IMR-90 (cell line): ENCODE measurements around the gene PPP5C. TPM values are rescaled to one million over a fixed set of nuclear protein-coding genes. Genes with fewer than 3 reads are reported as not detected.

Source experiments
- ATAC-seq: fragments of 200-7000 bp; cut with Tn5 transposase; 2 replicates; pipeline ENCODE4 v1.9.1; 2020; ENCODE audit warnings: low read depth, mild to moderate bottlenecking, moderate library complexity
- BruUV-seq: library from RNA; stranded (reverse); fragments of 400-500 nt; replicated peaks from 2 replicates; lab custom pipeline; 2021; lab: Mats Ljungman, UMichigan
- CTCF ChIA-PET: fragments of 300-600 bp; formaldehyde crosslinking; extraction: SDS; loops from one replicate; lab custom pipeline; 2021; ENCODE audit warnings: antibody characterized with exemption; lab: Yijun Ruan, JAX
- POLR2A ChIA-PET: fragments of 300-600 bp; sonication (Branson Sonifier 250); formaldehyde crosslinking; loops from one replicate; lab custom pipeline; 2022; ENCODE audit warnings: antibody characterized with exemption; ENCODE audit not compliant: unreplicated experiment; lab: Charles Lee
- DNase-seq: peaks from one replicate; pipeline ENCODE4 v3.0.0; 2013
- H2AFZ ChIP-seq: replicated peaks from 2 replicates; pipeline ENCODE3; 2013; ENCODE audit warnings: low read length, mild to moderate bottlenecking; ENCODE audit not compliant: poor library complexity
- H2AK5ac ChIP-seq: 2 replicates; pipeline ENCODE4 v1.6.1; 2013; ENCODE audit warnings: low read depth, low read length, inconsistent platforms
- H2AK9ac ChIP-seq: replicated peaks from 2 replicates; pipeline ENCODE3; 2013; ENCODE audit warnings: mild to moderate bottlenecking, low read depth, low read length, moderate library complexity; ENCODE audit not compliant: poor library complexity
- H2BK120ac ChIP-seq: 2 replicates; pipeline ENCODE4 v1.6.1; 2013; ENCODE audit warnings: low read depth, low read length, inconsistent platforms
- H2BK15ac ChIP-seq: 3 replicates; pipeline ENCODE4 v1.6.1; 2013; ENCODE audit warnings: low read depth, low read length, inconsistent platforms
- H2BK20ac ChIP-seq: 2 replicates; pipeline ENCODE4 v1.6.1; 2013; ENCODE audit warnings: low read depth, mild to moderate bottlenecking, inconsistent platforms, low read length, moderate library complexity
- H2BK5ac ChIP-seq: 2 replicates; pipeline ENCODE4 v1.6.1; 2013; ENCODE audit warnings: mild to moderate bottlenecking, low read depth, low read length, inconsistent platforms; ENCODE audit not compliant: poor library complexity, severe bottlenecking
- H3K14ac ChIP-seq: replicated peaks from 2 replicates; pipeline ENCODE4 v1.6.1; 2013; ENCODE audit warnings: low read depth, low read length, inconsistent platforms
- H3K18ac ChIP-seq: 2 replicates; pipeline ENCODE4 v1.6.1; 2013; ENCODE audit warnings: low read depth, low read length, control low read depth
- H3K23ac ChIP-seq: 2 replicates; pipeline ENCODE4 v1.6.1; 2013; ENCODE audit warnings: low read depth, low read length, inconsistent platforms
- H3K27ac ChIP-seq: 2 replicates; pipeline ENCODE4 v1.5.1; 2013; ENCODE audit warnings: mild to moderate bottlenecking, control low read depth, low read length; ENCODE audit not compliant: insufficient read depth
- H3K27me3 ChIP-seq: 2 replicates; pipeline ENCODE4 v1.6.1; 2013; ENCODE audit warnings: low read length; ENCODE audit not compliant: control insufficient read depth, insufficient read depth
- H3K36me3 ChIP-seq: 2 replicates; pipeline ENCODE4 v1.6.1; 2013; ENCODE audit warnings: low read length, mixed read lengths; ENCODE audit not compliant: control insufficient read depth, insufficient read depth
- H3K4ac ChIP-seq: 2 replicates; pipeline ENCODE4 v1.6.1; 2013; ENCODE audit warnings: low read depth, low read length, inconsistent platforms
- H3K4me1 ChIP-seq: 2 replicates; pipeline ENCODE4 v1.6.1; 2013; ENCODE audit warnings: low read length, mixed read lengths; ENCODE audit not compliant: control insufficient read depth, insufficient read depth
- H3K4me2 ChIP-seq: 2 replicates; pipeline ENCODE4 v1.6.1; 2013; ENCODE audit warnings: low read depth, mild to moderate bottlenecking, control low read depth, low read length, moderate library complexity
- H3K4me3 ChIP-seq: 2 replicates; pipeline ENCODE4 v1.5.1; 2013; ENCODE audit warnings: low read depth, mild to moderate bottlenecking, control low read depth, low read length, moderate library complexity; ENCODE audit not compliant: insufficient read depth
- H3K56ac ChIP-seq: 2 replicates; pipeline ENCODE4 v1.6.1; 2013; ENCODE audit warnings: low read length, inconsistent platforms; ENCODE audit not compliant: insufficient read depth; ENCODE audit errors: extremely low read depth
- H3K79me1 ChIP-seq, 2 experiments: 2 replicates each; pipeline ENCODE4 v1.6.1; 2013; ENCODE audit warnings: low read length in 2 of 2, inconsistent platforms in 1 of 2, low read depth in 1 of 2
- H3K9ac ChIP-seq: 2 replicates; pipeline ENCODE4 v1.6.1; 2013; ENCODE audit warnings: low read depth, low read length, control low read depth
- H3K9me1 ChIP-seq: 2 replicates; pipeline ENCODE4 v1.6.1; 2013; ENCODE audit warnings: low read length, inconsistent platforms; ENCODE audit not compliant: insufficient read depth
- H3K9me3 ChIP-seq: 2 replicates; pipeline ENCODE4 v1.6.1; 2013; ENCODE audit warnings: low read length; ENCODE audit not compliant: control insufficient read depth, insufficient read depth
- H4K20me1 ChIP-seq: 2 replicates; pipeline ENCODE4 v1.6.1; 2013; ENCODE audit warnings: low read length, inconsistent platforms; ENCODE audit not compliant: insufficient read depth
- H4K5ac ChIP-seq: 2 replicates; pipeline ENCODE4 v1.6.1; 2013; ENCODE audit warnings: mild to moderate bottlenecking, low read depth, low read length, control low read depth
- H4K8ac ChIP-seq, 2 experiments: 2 replicates each; pipeline ENCODE4 v1.6.1; 2013; ENCODE audit warnings: low read depth in 2 of 2, low read length in 2 of 2, control low read depth in 1 of 2, inconsistent platforms in 1 of 2
- H4K91ac ChIP-seq: 2 replicates; pipeline ENCODE4 v1.6.1; 2013; ENCODE audit warnings: low read depth, low read length, inconsistent platforms; ENCODE audit not compliant: insufficient read depth
- CEBPB ChIP-seq: IDR thresholded peaks from 2 replicates; pipeline ENCODE4 v1.6.1; 2012; ENCODE audit warnings: low read depth, low read length, improper control_type of control experiment
- RFX5 ChIP-seq: IDR thresholded peaks from 2 replicates; pipeline ENCODE4 v1.8.0; 2012; ENCODE audit warnings: low read depth, mild to moderate bottlenecking, low read length, moderate library complexity
- USF2 ChIP-seq: fragments of 150-350 bp; IDR thresholded peaks from 2 replicates; pipeline ENCODE4 v1.6.1; 2017; ENCODE audit warnings: mild to moderate bottlenecking, antibody characterized with exemption, low read length, low read depth
- WGBS, 2 experiments: methylation state at CpG; one replicate each; pipeline versions ENCODE4 v1.1.5 to v1.1.7; 2013; ENCODE audit warnings: missing lambda C conversion rate in 2 of 2; ENCODE audit not compliant: insufficient read length in 1 of 2; ENCODE audit errors: extremely low coverage in 2 of 2; 5-methylcytosine and 5-hydroxymethylcytosine counted together
- dilution Hi-C: fragments of 300-500 bp; cut with HindIII; formaldehyde crosslinking; loops from one replicate; pipeline ENCODE4 v1.14.3; 2018; ENCODE audit warnings: low sequenced_read_pairs; ENCODE audit not compliant: unreplicated experiment
- in situ Hi-C: fragments of 300-500 bp; cut with MboI; formaldehyde crosslinking; loops from 3 replicates; pipeline ENCODE4 v1.14.3; 2019; ENCODE audit warnings: low sequenced_read_pairs, inconsistent platforms, mixed read lengths
- intact Hi-C: fragments of 100-400 bp; cut with micrococcal nuclease; formaldehyde crosslinking; loops from 2 replicates; pipeline ENCODE4 v1.10.0; 2022
- polyA plus RNA-seq, 3 experiments: library from polyadenylated mRNA; depleted of rRNA; stranded (reverse); fragments of >200 nt; gene quantifications; 2 replicates each; pipeline ENCODE4 v1.2.3, GENCODE V29; 2012; ENCODE audit warnings: low replicate concordance in 1 of 3
- total RNA-seq: library from RNA; depleted of rRNA; stranded (reverse); fragments of >200 nt; gene quantifications from 2 replicates; pipeline ENCODE4 v1.2.3, GENCODE V29; 2012

PPP5C gene
- total and polyA plus RNA-seq, 2 of the 4 experiments (the other 2 are of a cell fraction) = 80.5 to 128 TPM

- peak; percentile 62; the same call in 1 of the 2 replicates for TF ChIP-seq RFX5
- no peak for TF ChIP-seq CEBPB
- no peak for TF ChIP-seq USF2
- H3K56ac ChIP-seq = no peak within 1 kb of the TSS
- ChIA-PET POLR2A (no interaction called here), CTCF (no interaction called here)
- BruUV-seq = no TSS peak
- H3K27ac ChIP-seq = no peak within 1 kb of the TSS
- peak within 1 kb of the TSS; percentile 57 for H3K4me2 ChIP-seq
- no peaks in the 10 kb centered on the region for H3K79me1 ChIP-seq
- in situ Hi-C loops = no loop called here
- peak within 1 kb of the TSS; percentile 94 for H2AFZ ChIP-seq
- peaks cover 6% of the 10 kb centered on the region; the same call in 1 of the 2 replicates for H3K9me1 ChIP-seq
- peak within 1 kb of the TSS; percentile 33 for H2AK5ac ChIP-seq
- H2BK120ac ChIP-seq = no peak within 1 kb of the TSS
- WGBS, 2 experiments = 55% methylated on average over 25 of the region's 52 CpGs; no CpG with 5 or more reads in 1 of the 2 experiments
- ATAC-seq (peak; percentile 68), DNase-seq (peak; percentile 63)
- H3K9me3 ChIP-seq = no peaks in the 10 kb centered on the region
- H3K23ac ChIP-seq = no peak within 1 kb of the TSS
- H3K36me3 ChIP-seq = no peaks in the 10 kb centered on the region
- no peaks in the 10 kb centered on the region for H4K20me1 ChIP-seq
- H3K14ac ChIP-seq = no peak within 1 kb of the TSS
- H3K9ac ChIP-seq = no peak within 1 kb of the TSS
- H4K5ac ChIP-seq = no peak within 1 kb of the TSS
- peak within 1 kb of the TSS; percentile 16 for H2AK9ac ChIP-seq
- intact Hi-C loops = no loop called here
- H2BK20ac ChIP-seq = no peak within 1 kb of the TSS
- H2BK5ac ChIP-seq = no peak within 1 kb of the TSS
- no peak within 1 kb of the TSS for H3K4ac ChIP-seq
- 0 out of 2 replicates have a peak, but pooled peaks cover 1% of the 10 kb centered on the region for H3K4me1 ChIP-seq
- H3K18ac ChIP-seq = no peak within 1 kb of the TSS
- no peak within 1 kb of the TSS for H2BK15ac ChIP-seq
- H4K8ac ChIP-seq = peak within 1 kb of the TSS in 1 of 2 experiments; percentile 78; a peak in 2 of 4 replicates
- H4K91ac ChIP-seq = no peak within 1 kb of the TSS
- H3K4me3 ChIP-seq = peak within 1 kb of the TSS; percentile 18
- dilution Hi-C loops = no loop called here
- H3K27me3 ChIP-seq = peaks cover 3% of the 10 kb centered on the region; the same call in 1 of the 2 replicates
Measured at GRCh38 chr19:46428239-46429135, 81.6 kb downstream of the PPP5C start, which contains the start of gene PNMA8C. TSS of gene PNMA8C (minus strand) at chr19:46428936. CDS start at chr19:46428359, 577 bp downstream.
